Spinal cord (tissue), 10 donors: Measurements from ENCODE around the gene PHB1. TPM values are rescaled to one million over a fixed set of nuclear protein-coding genes. Genes with fewer than 3 reads are reported as not detected.
"Not testable (repeated sequence)": the region's sequence is repeated elsewhere in the genome, so short reads cannot be mapped to it uniquely, and the experiment has no call there.

ENCODE experiments used
- DNase-seq, 6 donors: peaks; one replicate each; pipeline versions ENCODE4 v3.0.0 to v3.0.0-alpha.2; 2013 to 2015; ENCODE audit warnings: low spot score in 6 of 6, low read depth in 4 of 6
- H3K27ac ChIP-seq: one replicate; pipeline ENCODE4 v1.5.1; 2013; ENCODE audit warnings: low read depth, low read length, control low read depth
- H3K27me3 ChIP-seq: one replicate; pipeline ENCODE4 v1.6.1; 2013; ENCODE audit warnings: low read length; ENCODE audit not compliant: control insufficient read depth, insufficient read depth
- H3K36me3 ChIP-seq: one replicate; pipeline ENCODE4 v1.6.1; 2013; ENCODE audit warnings: low read length; ENCODE audit not compliant: control insufficient read depth, insufficient read depth
- H3K4me1 ChIP-seq: one replicate; pipeline ENCODE4 v1.6.1; 2013; ENCODE audit warnings: low read length; ENCODE audit not compliant: control insufficient read depth, insufficient read depth
- H3K4me3 ChIP-seq: one replicate; pipeline ENCODE4 v1.5.1; 2013; ENCODE audit warnings: low read depth, low read length, control low read depth
- H3K9me3 ChIP-seq: one replicate; pipeline ENCODE4 v1.6.1; 2013; ENCODE audit warnings: low read length; ENCODE audit not compliant: control insufficient read depth, insufficient read depth
- WGBS: methylation state at CpG from one replicate; pipeline ENCODE4 v1.1.5; 2013; ENCODE audit warnings: missing lambda C conversion rate; ENCODE audit not compliant: insufficient coverage; 5-methylcytosine and 5-hydroxymethylcytosine counted together
- polyA plus RNA-seq, 2 donors: library from polyadenylated mRNA; unstranded; fragments of 120-200 nt; gene quantifications; one replicate each; pipeline ENCODE4 v1.2.1, GENCODE V29; 2013; ENCODE audit not compliant: insufficient read length in 2 of 2
- total RNA-seq, 2 donors: library from RNA; depleted of rRNA in 1 of 2; stranded (reverse); fragments of 120-200 nt in 1 of 2; fragments of >200 nt in 1 of 2; gene quantifications; one replicate each; pipeline versions ENCODE4 v1.2.3 to v1.2.4, GENCODE V29; 2013 to 2014
- donor health status: healthy.

Gene PHB1
- total and polyA plus RNA-seq, 4 donors, result 59.1 to 152 (median 134) TPM

GRCh38 chr17:49433000-49433694 is 18.5 kb upstream of the PHB1 start:
- no peak for DNase-seq
- H3K36me3 ChIP-seq, result no peaks in the 10 kb centered on the region
- H3K27me3 ChIP-seq, result no peaks in the 10 kb centered on the region
- H3K27ac ChIP-seq, result no peak overlapping the region
- H3K4me1 ChIP-seq, result peaks cover 1% of the 10 kb centered on the region
- no peaks in the 10 kb centered on the region for H3K9me3 ChIP-seq
- H3K4me3 ChIP-seq, result no peak overlapping the region
- WGBS, result 86% methylated on average over 2 of the region's 4 CpGs

DNA sequence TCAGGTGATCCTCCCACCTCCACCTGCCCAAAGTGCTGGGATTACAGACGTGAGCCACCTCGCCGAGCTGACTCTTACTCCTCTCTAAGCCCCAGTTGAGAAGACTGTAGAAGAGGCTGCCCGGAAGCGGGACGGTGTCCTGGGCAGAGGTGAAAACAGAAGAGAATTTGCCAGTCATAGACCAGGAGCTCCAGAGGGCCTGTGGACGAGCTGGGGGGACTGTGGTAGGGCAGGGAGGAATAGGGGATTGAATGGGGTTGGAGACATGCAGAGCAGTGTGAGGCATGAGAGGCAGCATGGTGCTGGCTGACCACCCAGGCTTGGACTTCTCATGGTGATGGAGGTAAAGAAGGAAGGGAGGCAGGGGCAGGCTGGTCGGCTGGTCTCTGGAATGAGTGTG is 17.1 kb upstream of the PHB1 start:
- H3K36me3 ChIP-seq, result no peaks in the 10 kb centered on the region
- no peaks in the 10 kb centered on the region for H3K9me3 ChIP-seq
- no peak overlapping the region for H3K4me3 ChIP-seq
- H3K4me1 ChIP-seq, result no peaks in the 10 kb centered on the region
- no peaks in the 10 kb centered on the region for H3K27me3 ChIP-seq
- no peak for DNase-seq
- 90% methylated on average over 6 of the region's 8 CpGs for WGBS
- no peak overlapping the region for H3K27ac ChIP-seq

GRCh38 chr17:49425004-49425286 is 10.3 kb upstream of the PHB1 start:
- no peaks in the 10 kb centered on the region for H3K4me1 ChIP-seq

GRCh38 chr17:49424276-49425003 is 9.8 kb upstream of the PHB1 start:
- 96% methylated on average over 4 of the region's 16 CpGs for WGBS
- H3K27me3 ChIP-seq, DNase-seq: not testable (repeated sequence)

More at GRCh38 chr17:49425004-49425286, 10.3 kb upstream of the PHB1 start:
- Histone ChIP-seq H3K4me3 (no peak overlapping the region), H3K9me3 (peaks cover 4% of the 10 kb centered on the region), H3K27ac (no peak overlapping the region), H3K36me3 (no peaks in the 10 kb centered on the region), H3K27me3 (no peaks in the 10 kb centered on the region)
- DNase-seq, result no peak

GRCh38 chr17:49422714-49423113 is 8.0 kb upstream of the PHB1 start:
- H3K4me3 ChIP-seq, result no peak overlapping the region
- no peak for DNase-seq
- peaks cover 4% of the 10 kb centered on the region for H3K9me3 ChIP-seq
- no peaks in the 10 kb centered on the region for H3K27me3 ChIP-seq
- H3K4me1 ChIP-seq, result no peaks in the 10 kb centered on the region
- no peaks in the 10 kb centered on the region for H3K36me3 ChIP-seq
- WGBS, result no CpG with 5 or more reads among the region's 1 CpG
- H3K27ac ChIP-seq, result no peak overlapping the region

More at GRCh38 chr17:49424276-49425003, 9.8 kb upstream of the PHB1 start:
- H3K4me1 ChIP-seq, H3K9me3 ChIP-seq, H3K4me3 ChIP-seq, H3K36me3 ChIP-seq, H3K27ac ChIP-seq: not testable (repeated sequence)

DNA sequence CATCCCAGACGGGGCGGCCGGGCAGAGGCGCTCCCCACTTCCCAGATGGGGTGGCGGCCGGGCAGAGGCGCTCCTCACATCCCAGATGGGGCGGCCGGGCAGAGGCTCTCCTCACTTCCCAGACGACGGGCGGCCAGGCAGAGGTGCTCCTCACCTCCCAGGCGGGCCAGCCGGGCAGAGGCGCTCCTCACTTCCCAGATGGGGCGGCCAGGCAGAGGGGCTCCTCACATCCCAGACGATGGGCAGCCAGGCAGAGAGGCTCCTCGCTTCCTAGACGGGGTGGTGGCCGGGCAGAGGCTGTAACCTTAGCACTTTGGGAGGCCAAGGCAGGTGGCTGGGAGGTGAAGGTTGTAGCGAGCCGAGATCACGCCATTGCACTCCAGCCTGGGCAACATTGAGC is 5.1 kb upstream of the PHB1 start:
- not testable (repeated sequence) for H3K4me3 ChIP-seq, H3K36me3 ChIP-seq, H3K27ac ChIP-seq, H3K9me3 ChIP-seq, DNase-seq, H3K4me1 ChIP-seq, H3K27me3 ChIP-seq
- WGBS, result 81% methylated on average over 14 of the region's 23 CpGs

- H3K4me1 ChIP-seq, H3K27ac ChIP-seq, DNase-seq, H3K36me3 ChIP-seq, H3K4me3 ChIP-seq, H3K9me3 ChIP-seq, H3K27me3 ChIP-seq: not testable (repeated sequence)
- WGBS, result 95% methylated on average over 29 of the region's 32 CpGs
Measured at GRCh38 chr17:49418754-49419740, 4.4 kb upstream of the PHB1 start.

DNA sequence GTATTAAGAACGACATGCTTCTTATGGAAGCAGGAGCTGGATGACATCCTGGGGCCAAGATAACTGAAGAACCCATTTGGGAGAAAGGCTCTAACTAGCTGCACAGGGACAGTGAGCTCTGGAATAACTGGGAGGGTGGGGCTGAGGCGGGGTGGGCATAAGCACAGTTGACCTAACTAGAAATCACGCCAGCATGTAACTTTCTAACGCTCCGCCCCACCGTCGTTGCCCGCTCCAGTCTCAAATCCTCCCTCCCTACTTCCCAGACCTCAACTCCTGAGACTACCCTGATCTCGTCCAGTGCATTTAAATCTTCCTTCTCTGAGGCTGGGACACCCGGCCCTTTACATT is 436 bp downstream of the PHB1 start:
- no peak for DNase-seq
- H3K27ac ChIP-seq, result no peak overlapping the region
- H3K4me3 ChIP-seq, result peak overlapping the region; percentile 93
- H3K36me3 ChIP-seq, result peaks cover 19% of the 10 kb centered on the region
- no peaks in the 10 kb centered on the region for H3K9me3 ChIP-seq
- peaks cover 13% of the 10 kb centered on the region for H3K4me1 ChIP-seq
- no peaks in the 10 kb centered on the region for H3K27me3 ChIP-seq
- 0% methylated on average over 9 of the region's 10 CpGs for WGBS

GRCh38 chr17:49409066-49409465 is 5.6 kb downstream of the PHB1 start:
- DNase-seq, result no peak
- 95% methylated on average over 13 of the region's 14 CpGs for WGBS

More at GRCh38 chr17:49409066-49409465, 5.6 kb downstream of the PHB1 start:
- Histone ChIP-seq H3K4me3 (no peak overlapping the region), H3K27ac (no peak overlapping the region), H3K4me1 (peaks cover 4% of the 10 kb centered on the region), H3K9me3 (no peaks in the 10 kb centered on the region), H3K36me3 (peaks cover 61% of the 10 kb centered on the region), H3K27me3 (no peaks in the 10 kb centered on the region)
